Measurements from ENCODE around the gene ANTXRL.
"Not testable (repeated sequence)": the region's sequence is repeated elsewhere in the genome, so short reads cannot be mapped to it uniquely, and the experiment has no call there.

The ANTXRL gene

GRCh38 chr10:46304062-46304461 is 17.3 kb downstream of the ANTXRL start:
- H3K27me3 ChIP-seq (ENCODE audit: low read depth, low read length) = no peaks in the 10 kb centered on the region
- H4K20me1 ChIP-seq (ENCODE audit: insufficient read depth, low read length) = no peaks in the 10 kb centered on the region
- H3K4me2 ChIP-seq (ENCODE audit: low read length) = no peak overlapping the region
- no peaks in the 10 kb centered on the region for H3K9me3 ChIP-seq (ENCODE audit: insufficient read depth, low read length)
- H3K4me3 ChIP-seq (ENCODE audit: low read length) = no peak overlapping the region
- peaks cover 12% of the 10 kb centered on the region for H3K4me1 ChIP-seq (ENCODE audit: low read length)
- H2AFZ ChIP-seq (ENCODE audit: low read depth, low read length) = no peak overlapping the region
- no peak overlapping the region for H3K9ac ChIP-seq (ENCODE audit: low read length)
- no peak for TF ChIP-seq EZH2phosphoT487 (IDR thresholded peaks at IDR 0.05; ENCODE audit: low read depth)
- TF ChIP-seq CTCF (IDR thresholded peaks at IDR 0.05; ENCODE audit: low read depth, low read length) = no peak
- no peaks in the 10 kb centered on the region for H3K79me2 ChIP-seq (ENCODE audit: low read length)
- H3K27ac ChIP-seq (ENCODE audit: low read length) = no peak overlapping the region
- no peaks in the 10 kb centered on the region for H3K36me3 ChIP-seq (replicated peaks; ENCODE audit: low read depth, low read length)

- H3K4me1 ChIP-seq (ENCODE audit: low read length); H3K4me2 ChIP-seq (ENCODE audit: low read length); H2AFZ ChIP-seq (ENCODE audit: low read depth, low read length); H3K9me3 ChIP-seq (ENCODE audit: insufficient read depth, low read length); H4K20me1 ChIP-seq (ENCODE audit: insufficient read depth, low read length); H3K36me3 ChIP-seq (replicated peaks; ENCODE audit: low read depth, low read length); H3K79me2 ChIP-seq (ENCODE audit: low read length); H3K4me3 ChIP-seq (ENCODE audit: low read length); H3K9ac ChIP-seq (ENCODE audit: low read length); H3K27ac ChIP-seq (ENCODE audit: low read length); H3K27me3 ChIP-seq (ENCODE audit: low read depth, low read length): not testable (repeated sequence)
These were observed 17.9 kb downstream of the ANTXRL start for GRCh38 chr10:46304671-46305070.

GRCh38 chr10:46305079-46305818 is 18.5 kb downstream of the ANTXRL start:
- TF ChIP-seq EZH2phosphoT487 (IDR thresholded peaks at IDR 0.05; ENCODE audit: low read depth) = no peak
- no peak for TF ChIP-seq CTCF (IDR thresholded peaks at IDR 0.05; ENCODE audit: low read depth, low read length)
- Histone ChIP-seq H4K20me1 (ENCODE audit: insufficient read depth, low read length) (no peaks in the 10 kb centered on the region), H3K9ac (ENCODE audit: low read length) (no peak overlapping the region), H3K4me1 (ENCODE audit: low read length) (peaks cover under 1% of the 10 kb centered on the region; the same call in 1 of the 2 replicates), H3K79me2 (ENCODE audit: low read length) (no peaks in the 10 kb centered on the region), H3K4me3 (ENCODE audit: low read length) (no peak overlapping the region), H2AFZ (ENCODE audit: low read depth, low read length) (no peak overlapping the region), H3K27me3 (ENCODE audit: low read depth, low read length) (no peaks in the 10 kb centered on the region), H3K4me2 (ENCODE audit: low read length) (no peak overlapping the region), H3K27ac (ENCODE audit: low read length) (no peak overlapping the region), H3K36me3 (replicated peaks; ENCODE audit: low read depth, low read length) (no peaks in the 10 kb centered on the region), H3K9me3 (ENCODE audit: insufficient read depth, low read length) (no peaks in the 10 kb centered on the region)

GRCh38 chr10:46305986-46306385 is 19.2 kb downstream of the ANTXRL start:
- Histone ChIP-seq H3K27ac (ENCODE audit: low read length) (no peak overlapping the region), H3K9ac (ENCODE audit: low read length) (no peak overlapping the region), H2AFZ (ENCODE audit: low read depth, low read length) (no peak overlapping the region), H4K20me1 (ENCODE audit: insufficient read depth, low read length) (no peaks in the 10 kb centered on the region), H3K27me3 (ENCODE audit: low read depth, low read length) (no peaks in the 10 kb centered on the region), H3K4me1 (ENCODE audit: low read length) (no peaks in the 10 kb centered on the region), H3K9me3 (ENCODE audit: insufficient read depth, low read length) (no peaks in the 10 kb centered on the region), H3K36me3 (replicated peaks; ENCODE audit: low read depth, low read length) (no peaks in the 10 kb centered on the region), H3K4me3 (ENCODE audit: low read length) (no peak overlapping the region), H3K4me2 (ENCODE audit: low read length) (no peak overlapping the region), H3K79me2 (ENCODE audit: low read length) (no peaks in the 10 kb centered on the region)
- TF ChIP-seq EZH2phosphoT487 (IDR thresholded peaks at IDR 0.05; ENCODE audit: low read depth) = no peak
- no peak for TF ChIP-seq CTCF (IDR thresholded peaks at IDR 0.05; ENCODE audit: low read depth, low read length)
